NT2/D1 (cell line): Measurements from ENCODE around the gene SLC47A2.

Source experiments
- SUZ12 ChIP-seq: IDR thresholded peaks from 2 replicates; pipeline ENCODE4 v1.6.1; 2011; ENCODE audit not compliant: insufficient read length, insufficient read depth; ENCODE audit errors: extremely low read depth
- ZNF274 ChIP-seq: IDR thresholded peaks from 2 replicates; pipeline ENCODE4 v1.6.1; 2011; ENCODE audit warnings: mild to moderate bottlenecking, low read depth, low read length

DNA sequence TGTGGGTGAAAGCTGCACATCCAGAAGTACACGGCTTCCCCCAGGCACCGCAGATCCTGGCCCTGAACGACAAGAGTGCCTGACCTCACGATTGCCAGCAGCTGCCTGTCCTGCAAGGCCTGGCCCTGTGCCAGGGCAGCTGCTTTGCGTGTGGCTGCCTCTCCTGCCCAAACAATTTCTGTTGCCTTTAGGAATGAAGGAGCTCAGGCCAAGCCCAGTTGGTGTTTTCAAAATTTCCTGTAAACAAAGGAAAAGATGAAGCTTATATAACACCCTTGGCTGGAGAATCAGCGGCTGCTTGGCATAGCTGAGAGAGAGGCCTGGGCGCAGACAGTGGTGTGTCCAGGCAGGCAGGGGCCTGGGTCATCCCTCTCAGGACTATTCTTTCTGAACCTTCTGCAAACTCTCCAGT is 11.7 kb upstream of the SLC47A2 start:
- TF ChIP-seq SUZ12 = no peak
- TF ChIP-seq ZNF274 = no peak
